ENCODE data around the gene SLC27A4.

The SLC27A4 gene

GRCh38 chr9:128340691-128341434, 536 bp downstream of the SLC27A4 start:
- peaks cover 4 to 22% of the 10 kb centered on the region in 2 donors for H3K36me3 Mint-ChIP-seq
- H3K9me3 Mint-ChIP-seq, result no peaks in the 10 kb centered on the region
- H3K27ac Mint-ChIP-seq, result no peak overlapping the region
- ATAC-seq (replicated peaks), result peak; percentile 67
- H3K4me1 Mint-ChIP-seq, result peaks cover 4 to 12% of the 10 kb centered on the region in 2 donors
- peak overlapping the region; percentile 93 to 99 for H3K4me3 Mint-ChIP-seq
- no peaks in the 10 kb centered on the region for H3K27me3 Mint-ChIP-seq
- no peak for DNase-seq

- H3K4me3 Mint-ChIP-seq, result peak overlapping the region; percentile 93 to 99
- peaks cover 4 to 22% of the 10 kb centered on the region in 2 donors for H3K36me3 Mint-ChIP-seq
- no peaks in the 10 kb centered on the region for H3K9me3 Mint-ChIP-seq
- no peak overlapping the region for H3K27ac Mint-ChIP-seq
- H3K27me3 Mint-ChIP-seq, result no peaks in the 10 kb centered on the region
- DNase-seq (peak; percentile 63), ATAC-seq (replicated peaks) (peak; percentile 66 to 71)
- H3K4me1 Mint-ChIP-seq, result peaks cover 4 to 12% of the 10 kb centered on the region in 2 donors
These were observed 1.1 kb downstream of the SLC27A4 start for GRCh38 chr9:128341435-128341849.

- H3K36me3 Mint-ChIP-seq, result peaks cover 9 to 30% of the 10 kb centered on the region in 2 donors
- no peak for DNase-seq
- no peak overlapping the region for H3K27ac Mint-ChIP-seq
- no peaks in the 10 kb centered on the region for H3K9me3 Mint-ChIP-seq
- H3K4me3 Mint-ChIP-seq, result no peak overlapping the region
- no peak for ATAC-seq (replicated peaks)
- no peaks in the 10 kb centered on the region for H3K27me3 Mint-ChIP-seq
- H3K4me1 Mint-ChIP-seq, result peaks cover 4 to 12% of the 10 kb centered on the region in 2 donors
These were observed 2.8 kb downstream of the SLC27A4 start for GRCh38 chr9:128342971-128343680.

GRCh38 chr9:128343855-128344254, 3.5 kb downstream of the SLC27A4 start:
- no peak overlapping the region for H3K4me3 Mint-ChIP-seq

GRCh38 chr9:128344931-128345605, 4.7 kb downstream of the SLC27A4 start:
- peaks cover 4 to 12% of the 10 kb centered on the region in 2 donors for H3K4me1 Mint-ChIP-seq
- H3K9me3 Mint-ChIP-seq, result no peaks in the 10 kb centered on the region
- H3K36me3 Mint-ChIP-seq, result peaks cover 20 to 41% of the 10 kb centered on the region in 2 donors
- H3K4me3 Mint-ChIP-seq, result no peak overlapping the region
- ATAC-seq (replicated peaks), result no peak
- H3K27ac Mint-ChIP-seq, result no peak overlapping the region
- H3K27me3 Mint-ChIP-seq, result no peaks in the 10 kb centered on the region
- DNase-seq, result no peak

More at GRCh38 chr9:128343855-128344254, 3.5 kb downstream of the SLC27A4 start:
- Mint-ChIP-seq H3K9me3 (no peaks in the 10 kb centered on the region), H3K27ac (no peak overlapping the region), H3K36me3 (peaks cover 12 to 30% of the 10 kb centered on the region in 2 donors), H3K27me3 (no peaks in the 10 kb centered on the region), H3K4me1 (peaks cover 4 to 12% of the 10 kb centered on the region in 2 donors)
- DNase-seq (no peak), ATAC-seq (replicated peaks) (no peak)

GRCh38 chr9:128349125-128349524, 8.8 kb downstream of the SLC27A4 start:
- Mint-ChIP-seq H3K36me3 (peaks cover 41 to 57% of the 10 kb centered on the region in 2 donors), H3K4me3 (no peak overlapping the region), H3K9me3 (no peaks in the 10 kb centered on the region), H3K27me3 (no peaks in the 10 kb centered on the region), H3K27ac (no peak overlapping the region), H3K4me1 (no peaks in the 10 kb centered on the region)
- no peak for ATAC-seq (replicated peaks)
- no peak for DNase-seq

- Mint-ChIP-seq H3K4me3 (no peak overlapping the region), H3K9me3 (no peaks in the 10 kb centered on the region), H3K27ac (no peak overlapping the region), H3K36me3 (peaks cover 41 to 57% of the 10 kb centered on the region in 2 donors), H3K27me3 (no peaks in the 10 kb centered on the region), H3K4me1 (no peaks in the 10 kb centered on the region)
- no peak for ATAC-seq (replicated peaks)
- no peak for DNase-seq
These were observed 9.4 kb downstream of the SLC27A4 start for GRCh38 chr9:128349772-128350171.

- Mint-ChIP-seq H3K36me3 (peaks cover 35 to 45% of the 10 kb centered on the region in 2 donors), H3K27ac (no peak overlapping the region), H3K9me3 (no peaks in the 10 kb centered on the region), H3K4me1 (no peaks in the 10 kb centered on the region), H3K27me3 (no peaks in the 10 kb centered on the region), H3K4me3 (no peak overlapping the region)
- DNase-seq (no peak), ATAC-seq (replicated peaks) (no peak)
These were observed 15.1 kb downstream of the SLC27A4 start for GRCh38 chr9:128355451-128355850.

GRCh38 chr9:128358090-128358489, 17.8 kb downstream of the SLC27A4 start:
- Mint-ChIP-seq H3K4me3 (no peak overlapping the region), H3K9me3 (no peaks in the 10 kb centered on the region), H3K27me3 (no peaks in the 10 kb centered on the region), H3K4me1 (peaks cover 10 to 13% of the 10 kb centered on the region in 2 donors), H3K27ac (no peak overlapping the region), H3K36me3 (peaks cover 19 to 30% of the 10 kb centered on the region in 2 donors)
- ATAC-seq (replicated peaks), result no peak
- no peak for DNase-seq

GRCh38 chr9:128358861-128359260, 18.5 kb downstream of the SLC27A4 start:
- Mint-ChIP-seq H3K4me3 (no peak overlapping the region), H3K27ac (no peak overlapping the region), H3K36me3 (peaks cover 15 to 25% of the 10 kb centered on the region in 2 donors), H3K4me1 (peaks cover 10 to 13% of the 10 kb centered on the region in 2 donors), H3K9me3 (no peaks in the 10 kb centered on the region), H3K27me3 (no peaks in the 10 kb centered on the region)
- ATAC-seq (replicated peaks) (no peak), DNase-seq (no peak)

- peaks cover 10 to 13% of the 10 kb centered on the region in 2 donors for H3K36me3 Mint-ChIP-seq
- H3K4me1 Mint-ChIP-seq, result peaks cover 10 to 25% of the 10 kb centered on the region in 2 donors
- H3K4me3 Mint-ChIP-seq, result no peak overlapping the region
- DNase-seq (no peak), ATAC-seq (replicated peaks) (no peak)
- H3K27me3 Mint-ChIP-seq, result no peaks in the 10 kb centered on the region
- no peaks in the 10 kb centered on the region for H3K9me3 Mint-ChIP-seq
- H3K27ac Mint-ChIP-seq, result no peak overlapping the region
These were observed 20.5 kb downstream of the SLC27A4 start for GRCh38 chr9:128360826-128361225.

- no peak for DNase-seq
- no peaks in the 10 kb centered on the region for H3K9me3 Mint-ChIP-seq
- H3K27ac Mint-ChIP-seq, result peak overlapping the region; percentile 49
- no peaks in the 10 kb centered on the region for H3K27me3 Mint-ChIP-seq
- H3K36me3 Mint-ChIP-seq, result peaks cover 4 to 7% of the 10 kb centered on the region in 2 donors
- ATAC-seq (replicated peaks), result peak in 1 of 2 donors; percentile 17
- peaks cover 10 to 25% of the 10 kb centered on the region in 2 donors for H3K4me1 Mint-ChIP-seq
- H3K4me3 Mint-ChIP-seq, result peak overlapping the region; percentile 97 to 98
These were observed 21.1 kb downstream of the SLC27A4 start for GRCh38 chr9:128361296-128361985.

- peaks cover 10 to 25% of the 10 kb centered on the region in 2 donors for H3K4me1 Mint-ChIP-seq
- DNase-seq, result peak; percentile 44
- ATAC-seq (replicated peaks), result peak; percentile 88
- no peaks in the 10 kb centered on the region for H3K27me3 Mint-ChIP-seq
- no peak overlapping the region for H3K27ac Mint-ChIP-seq
- no peaks in the 10 kb centered on the region for H3K9me3 Mint-ChIP-seq
- H3K4me3 Mint-ChIP-seq, result peak overlapping the region; percentile 97 to 98
- peaks cover 4 to 7% of the 10 kb centered on the region in 2 donors for H3K36me3 Mint-ChIP-seq
These were observed 21.8 kb downstream of the SLC27A4 start for GRCh38 chr9:128361986-128362646.

All from stimulated activated naive B cell treated with anti-CD40 and anti-IgM and Interleukin-4, amounts not matched to agents 10 μg/mL and 1 μg/mL and 100 μg/mL, for 72 hours (primary cell).